Body of pancreas (tissue), 4 donors: ENCODE data around the gene LOXL4.

ENCODE experiments used
- CTCF ChIP-seq, 7 experiments: fragments of 450-650 bp in 4 of 7; fragments of 200-600 bp in 3 of 7; sonication (generic) in 3 of 7; IDR thresholded peaks; one replicate each; pipeline ENCODE4 v1.5.1; 2016 to 2019; ENCODE audit warnings: antibody characterized with exemption in 7 of 7
- POLR2A ChIP-seq, 3 donors: fragments of 450-650 bp; IDR thresholded peaks; one replicate each; pipeline ENCODE4 v1.6.1; 2016; ENCODE audit warnings: antibody characterized with exemption in 3 of 3, mild to moderate bottlenecking in 2 of 3

DNA sequence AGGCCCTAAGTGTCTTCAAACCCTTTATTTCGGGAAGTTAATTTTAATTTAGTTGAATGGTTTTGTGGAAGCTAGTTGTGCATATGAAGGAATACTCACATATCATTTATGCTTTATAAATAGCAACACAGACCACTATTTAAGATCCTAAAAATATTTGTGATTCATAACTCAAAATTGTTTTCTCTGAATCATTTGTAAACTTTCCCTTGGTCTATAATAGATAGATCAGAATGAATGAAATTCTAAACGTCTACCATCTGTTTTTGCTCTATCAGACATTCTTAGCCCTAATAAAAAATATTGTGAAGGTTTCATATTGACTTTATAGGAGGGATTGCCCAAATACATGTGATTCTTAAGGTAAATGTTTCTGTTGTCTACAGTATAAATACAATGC, 43.5 kb downstream of the LOXL4 start:
- TF ChIP-seq CTCF (IDR thresholded peaks at IDR 0.05): no peak
- TF ChIP-seq POLR2A (IDR thresholded peaks at IDR 0.05): no peak
